A549 (cell line): ENCODE data around the gene ADAMTSL3. TPM values are rescaled to one million over a fixed set of nuclear protein-coding genes. Genes with fewer than 3 reads are reported as not detected.

Experiments
- ATAC-seq, 2 experiments: fragments of 200-7000 bp in 1 of 2; fragments of >200 bp in 1 of 2; cut with Nextera tagmentation in 1 of 2; cut with Tn5 transposase in 1 of 2; 3 replicates each; pipeline versions ENCODE4 v1.8.0 to v1.9.1; 2018 to 2020; ENCODE audit warnings: mild to moderate bottlenecking in 1 of 2, moderate library complexity in 1 of 2
- CTCF ChIA-PET: fragments of 300-600 bp; sonication (Branson Sonifier 250); formaldehyde crosslinking; extraction: SDS; loops from one replicate; lab custom pipeline; 2021; ENCODE audit warnings: antibody characterized with exemption, inconsistent platforms; lab: Yijun Ruan, JAX
- POLR2A ChIA-PET: fragments of 350-600 bp; formaldehyde crosslinking; extraction: SDS; loops from one replicate; lab custom pipeline; 2021; ENCODE audit warnings: antibody characterized with exemption, inconsistent platforms; lab: Yijun Ruan, JAX
- DNase-seq, 2 experiments: peaks; one replicate each; pipeline versions ENCODE4 v3.0.0 to v3.0.0-alpha.2; 2011 to 2016; ENCODE audit warnings: low read depth in 1 of 2, low spot score in 1 of 2
- FAIRE-seq: peaks from 2 replicates; lab custom pipeline; 2011; peaks lifted over from hg19 to GRCh38; lab: Jason Lieb, UNC
- H3K27ac ChIP-seq, 2 experiments: fragments of >200 bp; sonication (Bioruptor Twin); formaldehyde crosslinking; 3 replicates each; pipeline ENCODE4 v1.5.1; 2016 to 2017
- H3K4me1 ChIP-seq: fragments of >200 bp; sonication (Bioruptor Twin); formaldehyde crosslinking; 3 replicates; pipeline ENCODE4 v1.6.1; 2016
- H3K4me2 ChIP-seq: fragments of >200 bp; sonication (Bioruptor Twin); formaldehyde crosslinking; 3 replicates; pipeline ENCODE4 v1.6.1; 2016
- H3K4me3 ChIP-seq: fragments of >200 bp; sonication (Bioruptor Twin); formaldehyde crosslinking; 3 replicates; pipeline ENCODE4 v1.5.1; 2016
- H3K9me3 ChIP-seq: fragments of >200 bp; sonication (Bioruptor Twin); formaldehyde crosslinking; 3 replicates; pipeline ENCODE4 v1.6.1; 2016
- ELK1 ChIP-seq: fragments of 150-350 bp; IDR thresholded peaks from 2 replicates; pipeline ENCODE4 v1.6.1; 2014; ENCODE audit warnings: low read depth, mild to moderate bottlenecking, low read length
- FOSL2 ChIP-seq, 2 experiments: fragments of 450-650 bp in 1 of 2; fragments of >200 bp in 1 of 2; sonication (Bioruptor Twin) in 1 of 2; formaldehyde crosslinking; IDR thresholded peaks; 2 replicates each; pipeline versions ENCODE4 v1.5.0 to v1.6.1; 2016 to 2020; ENCODE audit warnings: mild to moderate bottlenecking in 1 of 2, moderate library complexity in 1 of 2
- JUN ChIP-seq, 2 experiments: fragments of >200 bp; sonication (Bioruptor Twin); formaldehyde crosslinking; IDR thresholded peaks; 2 replicates in 1 of 2; 3 replicates in 1 of 2; pipeline ENCODE4 v1.6.1; 2016 to 2017
- MYC ChIP-seq: IDR thresholded peaks from 2 replicates; pipeline ENCODE4 v1.6.1; 2012; ENCODE audit warnings: mild to moderate bottlenecking, inconsistent platforms, low read length, improper control_type of control experiment, borderline replicate concordance
- NPAS2 ChIP-seq: fragments of 250-450 bp; sonication (Bioruptor Pico); IDR thresholded peaks from 2 replicates; pipeline ENCODE4 v1.8.0; 2022; ENCODE audit warnings: mild to moderate bottlenecking, moderate library complexity, borderline replicate concordance
- POLR2AphosphoS2 ChIP-seq: conservative IDR thresholded peaks from 2 replicates; pipeline ENCODE4 v1.6.1; 2012; ENCODE audit warnings: low read length, improper control_type of control experiment, inconsistent platforms
- RAD21 ChIP-seq, 2 experiments: fragments of >200 bp in 1 of 2; sonication (Bioruptor Twin) in 1 of 2; formaldehyde crosslinking in 1 of 2; IDR thresholded peaks in 1 of 2; conservative IDR thresholded peaks in 1 of 2; 2 replicates in 1 of 2; 3 replicates in 1 of 2; pipeline ENCODE4 v1.6.1; 2012 to 2018; ENCODE audit warnings: inconsistent platforms in 1 of 2
- RCOR1 ChIP-seq: fragments of 150-350 bp; IDR thresholded peaks from 2 replicates; pipeline ENCODE4 v1.6.1; 2014; ENCODE audit warnings: antibody characterized with exemption, low read length, low read depth
- SMC3 ChIP-seq: fragments of >200 bp; sonication (Bioruptor Twin); formaldehyde crosslinking; IDR thresholded peaks from 3 replicates; pipeline ENCODE4 v1.6.1; 2018; ENCODE audit warnings: inconsistent platforms
- TP53 ChIP-seq: fragments of 250-450 bp; sonication (Bioruptor Pico); IDR thresholded peaks from 2 replicates; pipeline ENCODE4 v1.5.0; 2021; ENCODE audit warnings: mild to moderate bottlenecking, moderate library complexity
- ZNF302 ChIP-seq: fragments of 250-450 bp; sonication (Bioruptor Pico); IDR thresholded peaks from 2 replicates; pipeline ENCODE4 v1.9.0; 2021; ENCODE audit warnings: inconsistent platforms, mild to moderate bottlenecking, moderate library complexity
- WGBS: methylation state at CpG from one replicate; pipeline ENCODE4 v1.1.6; 2017; ENCODE audit errors: missing lambda C conversion rate; 5-methylcytosine and 5-hydroxymethylcytosine counted together
- polyA plus RNA-seq, 4 experiments: library from polyadenylated mRNA; depleted of rRNA in 3 of 4; stranded (reverse); fragments of >200 nt; fragmentation: RNase III in 1 of 4; extraction: RNeasy Plus Mini Kit Qiagen cat#74134 plus additional on column Dnase treatment in 1 of 4; gene quantifications; 2 replicates in 3 of 4; 3 replicates in 1 of 4; pipeline ENCODE4 v1.2.3, GENCODE V29; 2011 to 2017
- TF ChIP-seq, protein P1 (sequence below): fragments of >200 bp; sonication (Bioruptor Twin); formaldehyde crosslinking; IDR thresholded peaks from 3 replicates; pipeline ENCODE4 v1.5.1; 2016
- TF ChIP-seq, protein P2 (sequence below): IDR thresholded peaks from 2 replicates; pipeline ENCODE4 v1.6.1; 2012; ENCODE audit warnings: low read depth, borderline replicate concordance
- TF ChIP-seq, protein P3 (sequence below): fragments of 200-600 bp; sonication (generic); IDR thresholded peaks from 2 replicates; pipeline ENCODE4 v1.6.1; 2016; ENCODE audit warnings: antibody characterized with exemption, mild to moderate bottlenecking, moderate library complexity

The ADAMTSL3 gene
- polyA plus RNA-seq, 2 of the 4 experiments (the other 2 are of a cell fraction), result 0.22 to 0.25 TPM

- no peaks in the 10 kb centered on the region for H3K4me1 ChIP-seq
- DNase-seq, result peak in 1 of 2 experiments; percentile 40
- no peaks in the 10 kb centered on the region for H3K9me3 ChIP-seq
- CTCF ChIA-PET, result interaction anchor here (0.6 to 2.4 kb wide), 8 partner anchors 9 to 470 kb away, joined by 3 to 10 read pairs (median 4); no protein-coding TSS in a partner anchor
- ATAC-seq, result peak; percentile 64 to 86; a peak in 5 of 6 replicates
- H3K27ac ChIP-seq, result no peak overlapping the region
- no peak overlapping the region for H3K4me2 ChIP-seq
- no peak overlapping the region for H3K4me3 ChIP-seq
- TF ChIP-seq, protein P1, sequence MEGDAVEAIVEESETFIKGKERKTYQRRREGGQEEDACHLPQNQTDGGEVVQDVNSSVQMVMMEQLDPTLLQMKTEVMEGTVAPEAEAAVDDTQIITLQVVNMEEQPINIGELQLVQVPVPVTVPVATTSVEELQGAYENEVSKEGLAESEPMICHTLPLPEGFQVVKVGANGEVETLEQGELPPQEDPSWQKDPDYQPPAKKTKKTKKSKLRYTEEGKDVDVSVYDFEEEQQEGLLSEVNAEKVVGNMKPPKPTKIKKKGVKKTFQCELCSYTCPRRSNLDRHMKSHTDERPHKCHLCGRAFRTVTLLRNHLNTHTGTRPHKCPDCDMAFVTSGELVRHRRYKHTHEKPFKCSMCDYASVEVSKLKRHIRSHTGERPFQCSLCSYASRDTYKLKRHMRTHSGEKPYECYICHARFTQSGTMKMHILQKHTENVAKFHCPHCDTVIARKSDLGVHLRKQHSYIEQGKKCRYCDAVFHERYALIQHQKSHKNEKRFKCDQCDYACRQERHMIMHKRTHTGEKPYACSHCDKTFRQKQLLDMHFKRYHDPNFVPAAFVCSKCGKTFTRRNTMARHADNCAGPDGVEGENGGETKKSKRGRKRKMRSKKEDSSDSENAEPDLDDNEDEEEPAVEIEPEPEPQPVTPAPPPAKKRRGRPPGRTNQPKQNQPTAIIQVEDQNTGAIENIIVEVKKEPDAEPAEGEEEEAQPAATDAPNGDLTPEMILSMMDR, result peak; percentile 22; the same call in 1 of the 3 replicates
- TF ChIP-seq SMC3, result no peak
- TF ChIP-seq, protein P2, sequence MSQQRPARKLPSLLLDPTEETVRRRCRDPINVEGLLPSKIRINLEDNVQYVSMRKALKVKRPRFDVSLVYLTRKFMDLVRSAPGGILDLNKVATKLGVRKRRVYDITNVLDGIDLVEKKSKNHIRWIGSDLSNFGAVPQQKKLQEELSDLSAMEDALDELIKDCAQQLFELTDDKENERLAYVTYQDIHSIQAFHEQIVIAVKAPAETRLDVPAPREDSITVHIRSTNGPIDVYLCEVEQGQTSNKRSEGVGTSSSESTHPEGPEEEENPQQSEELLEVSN, result no peak
- TF ChIP-seq NPAS2, result no peak
- TF ChIP-seq FOSL2 (IDR thresholded peaks at IDR 0.05), result no peak
- TF ChIP-seq FOSL2 (CRISPR knock-in tag; IDR thresholded peaks at IDR 0.05), result no peak
- TF ChIP-seq ELK1, result no peak
- TF ChIP-seq ZNF302 (CRISPR knock-in tag), result no peak
- peak; percentile 14 to 33; a peak in 3 of 5 replicates for TF ChIP-seq RAD21 (conservative IDR thresholded peaks at IDR 0.05 in 1 of 2, IDR thresholded peaks at IDR 0.05 in 1 of 2)
- FAIRE-seq, result peak; percentile 67
- 0% methylated on average over 2 of the region's 2 CpGs for WGBS
- POLR2A ChIA-PET, result no interaction called here
These were observed 381.5 kb downstream of the ADAMTSL3 start for GRCh38 chr15:84035399-84035766.

DNA sequence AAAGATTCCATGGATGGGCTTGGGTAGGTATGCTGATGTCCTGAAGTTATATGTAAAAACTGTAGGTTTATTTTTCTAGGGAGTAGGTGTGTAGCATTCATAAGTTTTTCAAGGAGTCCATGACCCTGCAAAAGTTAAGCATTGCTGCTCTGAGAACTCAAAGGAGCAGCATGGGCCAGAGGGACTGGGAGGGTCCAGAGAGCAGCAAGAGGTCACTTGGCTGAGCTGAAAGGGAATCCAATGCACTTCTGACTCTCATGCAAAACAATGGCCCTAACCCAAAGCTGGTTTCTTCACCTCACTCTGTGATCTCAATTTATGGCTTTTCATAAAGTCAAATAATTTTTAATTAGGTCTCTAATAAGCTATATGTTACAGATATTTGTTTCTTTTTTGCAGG lies 383.4 kb downstream of the ADAMTSL3 start:
- ChIA-PET CTCF (interaction anchor here (0.5 to 0.6 kb wide), 2 partner anchors 72 to 435 kb away, joined by 3 read pairs; no protein-coding TSS in a partner anchor), POLR2A (no interaction called here)
- TF ChIP-seq MYC, result no peak
- TF ChIP-seq JUN (IDR thresholded peaks at IDR 0.05), result no peak
- no peak for TF ChIP-seq NPAS2
- no peak for TF ChIP-seq TP53 (CRISPR knock-in tag)
- no peak for TF ChIP-seq RCOR1
- TF ChIP-seq POLR2AphosphoS2, result no peak
- TF ChIP-seq, protein P3, sequence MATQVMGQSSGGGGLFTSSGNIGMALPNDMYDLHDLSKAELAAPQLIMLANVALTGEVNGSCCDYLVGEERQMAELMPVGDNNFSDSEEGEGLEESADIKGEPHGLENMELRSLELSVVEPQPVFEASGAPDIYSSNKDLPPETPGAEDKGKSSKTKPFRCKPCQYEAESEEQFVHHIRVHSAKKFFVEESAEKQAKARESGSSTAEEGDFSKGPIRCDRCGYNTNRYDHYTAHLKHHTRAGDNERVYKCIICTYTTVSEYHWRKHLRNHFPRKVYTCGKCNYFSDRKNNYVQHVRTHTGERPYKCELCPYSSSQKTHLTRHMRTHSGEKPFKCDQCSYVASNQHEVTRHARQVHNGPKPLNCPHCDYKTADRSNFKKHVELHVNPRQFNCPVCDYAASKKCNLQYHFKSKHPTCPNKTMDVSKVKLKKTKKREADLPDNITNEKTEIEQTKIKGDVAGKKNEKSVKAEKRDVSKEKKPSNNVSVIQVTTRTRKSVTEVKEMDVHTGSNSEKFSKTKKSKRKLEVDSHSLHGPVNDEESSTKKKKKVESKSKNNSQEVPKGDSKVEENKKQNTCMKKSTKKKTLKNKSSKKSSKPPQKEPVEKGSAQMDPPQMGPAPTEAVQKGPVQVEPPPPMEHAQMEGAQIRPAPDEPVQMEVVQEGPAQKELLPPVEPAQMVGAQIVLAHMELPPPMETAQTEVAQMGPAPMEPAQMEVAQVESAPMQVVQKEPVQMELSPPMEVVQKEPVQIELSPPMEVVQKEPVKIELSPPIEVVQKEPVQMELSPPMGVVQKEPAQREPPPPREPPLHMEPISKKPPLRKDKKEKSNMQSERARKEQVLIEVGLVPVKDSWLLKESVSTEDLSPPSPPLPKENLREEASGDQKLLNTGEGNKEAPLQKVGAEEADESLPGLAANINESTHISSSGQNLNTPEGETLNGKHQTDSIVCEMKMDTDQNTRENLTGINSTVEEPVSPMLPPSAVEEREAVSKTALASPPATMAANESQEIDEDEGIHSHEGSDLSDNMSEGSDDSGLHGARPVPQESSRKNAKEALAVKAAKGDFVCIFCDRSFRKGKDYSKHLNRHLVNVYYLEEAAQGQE, result no peak
- FAIRE-seq, result no peak
- no peak overlapping the region for H3K4me2 ChIP-seq
- H3K4me1 ChIP-seq, result no peaks in the 10 kb centered on the region
- no peak overlapping the region for H3K27ac ChIP-seq
- H3K9me3 ChIP-seq, result no peaks in the 10 kb centered on the region
- no peak for ATAC-seq
- no peak overlapping the region for H3K4me3 ChIP-seq
- DNase-seq, result no peak
